GM21717 (cell line): Measurements from ENCODE around the gene NDE1.
"Not testable (repeated sequence)": the region's sequence is repeated elsewhere in the genome, so short reads cannot be mapped to it uniquely, and the experiment has no call there.

Source experiments
- ATAC-seq: cut with Tn5 transposase; IDR thresholded peaks from one replicate; pipeline ENCODE4 v1.9.1; 2021; ENCODE audit warnings: mild to moderate bottlenecking, moderate library complexity; ENCODE audit not compliant: unreplicated experiment

The NDE1 gene

GRCh38 chr16:15650019-15650697 lies at the start of gene NDE1:
TSS of gene NDE1 (plus strand) at chr16:15650245. CDS start at chr16:15664779, 14,534 bp downstream.
- peak; percentile 58 for ATAC-seq

- ATAC-seq, result no peak
Measured at GRCh38 chr16:15601212-15601879, 48.7 kb upstream of the NDE1 start.

GRCh38 chr16:15602285-15603044 lies 47.6 kb upstream of the NDE1 start:
- ATAC-seq, result no peak

- no peak for ATAC-seq
Measured at GRCh38 chr16:15604460-15605440, 45.3 kb upstream of the NDE1 start.

GRCh38 chr16:15605839-15606517 lies 44.1 kb upstream of the NDE1 start:
- no peak for ATAC-seq

GRCh38 chr16:15606518-15607220 lies 43.4 kb upstream of the NDE1 start:
- no peak for ATAC-seq

GRCh38 chr16:15607221-15607699 lies 42.8 kb upstream of the NDE1 start:
- ATAC-seq, result not testable (repeated sequence)

GRCh38 chr16:15607700-15608396 lies 42.2 kb upstream of the NDE1 start:
- no peak for ATAC-seq

- no peak for ATAC-seq
Measured at GRCh38 chr16:15608398-15609285, 41.4 kb upstream of the NDE1 start.

- no peak for ATAC-seq
Measured at GRCh38 chr16:15609286-15609649, 40.8 kb upstream of the NDE1 start.

GRCh38 chr16:15610369-15610871 lies 39.6 kb upstream of the NDE1 start:
- no peak for ATAC-seq

GRCh38 chr16:15611610-15612009 lies 38.4 kb upstream of the NDE1 start:
- no peak for ATAC-seq

GRCh38 chr16:15613676-15614075 lies 36.4 kb upstream of the NDE1 start:
- ATAC-seq, result no peak

- no peak for ATAC-seq
Measured at GRCh38 chr16:15616012-15616411, 34.0 kb upstream of the NDE1 start.

GRCh38 chr16:15616475-15617165 lies 33.4 kb upstream of the NDE1 start:
- ATAC-seq, result no peak

- ATAC-seq, result no peak
Measured at GRCh38 chr16:15617901-15618300, 32.1 kb upstream of the NDE1 start.

- ATAC-seq, result no peak
Measured at GRCh38 chr16:15618392-15618791, 31.7 kb upstream of the NDE1 start.
